OCI-LY7 (cell line): ENCODE measurements around the gene SWAP70.

Experiments used
- CTCF ChIP-seq: fragments of 200-600 bp; sonication (generic); conservative IDR thresholded peaks from 2 replicates; pipeline ENCODE4 v1.5.1; 2014; ENCODE audit warnings: mild to moderate bottlenecking, antibody characterized with exemption, low read length, moderate library complexity, mixed read lengths
- EZH2phosphoT487 ChIP-seq: fragments of 200-600 bp; sonication (generic); IDR thresholded peaks from 2 replicates; pipeline ENCODE4 v1.6.1; 2018; ENCODE audit warnings: low read depth, borderline replicate concordance, mild to moderate bottlenecking, mixed run types, antibody characterized with exemption, low read length, moderate library complexity, mixed read lengths

GRCh38 chr11:9747828-9748227 is 84.0 kb downstream of the SWAP70 start:
- TF ChIP-seq CTCF (no peak), EZH2phosphoT487 (no peak)
